Type B pancreatic cell (in vitro differentiated cells): ENCODE data around the gene ABCC10. TPM values are rescaled to one million over a fixed set of nuclear protein-coding genes. Genes with fewer than 3 reads are reported as not detected.

Experiments
- DNase-seq: peaks from one replicate; pipeline ENCODE4 v3.0.0; 2021; ENCODE audit warnings: mixed read lengths; ENCODE audit not compliant: unreplicated experiment; ENCODE audit errors: extremely low spot score
- H3K27ac Mint-ChIP-seq: 2 replicates; pipeline ENCODE4 v1.8.0; 2021; ENCODE audit warnings: mild to moderate bottlenecking, mixed read lengths
- H3K27me3 Mint-ChIP-seq: 2 replicates; pipeline ENCODE4 v1.8.0; 2021; ENCODE audit warnings: mixed read lengths
- H3K36me3 Mint-ChIP-seq: 2 replicates; pipeline ENCODE4 v1.8.0; 2021; ENCODE audit warnings: mixed read lengths
- H3K4me1 Mint-ChIP-seq: one replicate; pipeline ENCODE4 v1.8.0; 2021; ENCODE audit warnings: mixed read lengths; ENCODE audit not compliant: unreplicated experiment
- H3K4me3 Mint-ChIP-seq: 2 replicates; pipeline ENCODE4 v1.8.0; 2021; ENCODE audit warnings: mild to moderate bottlenecking, mixed read lengths
- H3K9me3 Mint-ChIP-seq: 2 replicates; pipeline ENCODE4 v1.8.0; 2021; ENCODE audit warnings: mixed read lengths
- CTCF ChIP-seq: fragments of 200-600 bp; sonication (generic); conservative IDR thresholded peaks from 2 replicates; pipeline ENCODE4 v1.5.0; 2021; ENCODE audit warnings: antibody characterized with exemption, mild to moderate bottlenecking
- total RNA-seq: library from RNA; stranded (reverse); gene quantifications from 2 replicates; pipeline ENCODE4 v1.2.1, GENCODE V29; 2021; ENCODE audit warnings: low replicate concordance

Gene ABCC10
- total RNA-seq, 1 donor from 2014 or later, result 46.5 TPM

GRCh38 chr6:43394982-43395381 is 32.4 kb upstream of the ABCC10 start:
- H3K4me1 Mint-ChIP-seq, result peaks cover 44% of the 10 kb centered on the region
- no peak overlapping the region for H3K4me3 Mint-ChIP-seq
- H3K36me3 Mint-ChIP-seq, result no peaks in the 10 kb centered on the region
- H3K9me3 Mint-ChIP-seq, result no peaks in the 10 kb centered on the region
- no peak for TF ChIP-seq CTCF
- no peaks in the 10 kb centered on the region for H3K27me3 Mint-ChIP-seq
- no peak for DNase-seq
- H3K27ac Mint-ChIP-seq, result peak overlapping the region; percentile 30

- TF ChIP-seq CTCF, result no peak
- Mint-ChIP-seq H3K4me1 (peaks cover 41% of the 10 kb centered on the region), H3K27me3 (no peaks in the 10 kb centered on the region), H3K9me3 (no peaks in the 10 kb centered on the region), H3K27ac (no peak overlapping the region), H3K4me3 (no peak overlapping the region), H3K36me3 (no peaks in the 10 kb centered on the region)
- no peak for DNase-seq
Observed at GRCh38 chr6:43395776-43396175, 31.6 kb upstream of the ABCC10 start.

GRCh38 chr6:43396408-43397149 is 30.8 kb upstream of the ABCC10 start:
- H3K9me3 Mint-ChIP-seq, result no peaks in the 10 kb centered on the region
- no peak for TF ChIP-seq CTCF
- no peak for DNase-seq

GRCh38 chr6:43399932-43400487 is 27.3 kb upstream of the ABCC10 start:
- Mint-ChIP-seq H3K9me3 (no peaks in the 10 kb centered on the region), H3K27ac (no peak overlapping the region), H3K4me1 (peaks cover 12% of the 10 kb centered on the region), H3K36me3 (no peaks in the 10 kb centered on the region), H3K4me3 (no peak overlapping the region), H3K27me3 (peaks cover 3% of the 10 kb centered on the region)
- no peak for TF ChIP-seq CTCF
- DNase-seq, result no peak

More at GRCh38 chr6:43396408-43397149, 30.8 kb upstream of the ABCC10 start:
- H3K27me3 Mint-ChIP-seq, result no peaks in the 10 kb centered on the region
- H3K36me3 Mint-ChIP-seq, result no peaks in the 10 kb centered on the region
- peak overlapping the region; percentile 3 for H3K4me3 Mint-ChIP-seq
- peaks cover 34% of the 10 kb centered on the region for H3K4me1 Mint-ChIP-seq
- peak overlapping the region; percentile 68 for H3K27ac Mint-ChIP-seq

- Mint-ChIP-seq H3K36me3 (no peaks in the 10 kb centered on the region), H3K4me3 (no peak overlapping the region), H3K9me3 (no peaks in the 10 kb centered on the region), H3K4me1 (peaks cover under 1% of the 10 kb centered on the region), H3K27ac (no peak overlapping the region), H3K27me3 (peaks cover 7% of the 10 kb centered on the region)
- no peak for DNase-seq
- no peak for TF ChIP-seq CTCF
Observed at GRCh38 chr6:43401730-43402129, 25.6 kb upstream of the ABCC10 start.
